HG03520 (cell line): ENCODE measurements around the gene CCDC102A.
A peak's percentile ranks its signal among the peaks of the same experiment; 100 is the strongest.

Source experiments
- ATAC-seq: cut with Tn5 transposase; IDR thresholded peaks from one replicate; pipeline ENCODE4 v1.9.1; 2021; ENCODE audit warnings: mild to moderate bottlenecking, moderate library complexity; ENCODE audit not compliant: unreplicated experiment

Gene CCDC102A

GRCh38 chr16:57480754-57481230, 55.6 kb downstream of the CCDC102A start:
- ATAC-seq, result no peak

- no peak for ATAC-seq
Measured at GRCh38 chr16:57479976-57480753, 56.2 kb downstream of the CCDC102A start.

GRCh38 chr16:57479205-57479975, 57.0 kb downstream of the CCDC102A start:
- no peak for ATAC-seq

DNA sequence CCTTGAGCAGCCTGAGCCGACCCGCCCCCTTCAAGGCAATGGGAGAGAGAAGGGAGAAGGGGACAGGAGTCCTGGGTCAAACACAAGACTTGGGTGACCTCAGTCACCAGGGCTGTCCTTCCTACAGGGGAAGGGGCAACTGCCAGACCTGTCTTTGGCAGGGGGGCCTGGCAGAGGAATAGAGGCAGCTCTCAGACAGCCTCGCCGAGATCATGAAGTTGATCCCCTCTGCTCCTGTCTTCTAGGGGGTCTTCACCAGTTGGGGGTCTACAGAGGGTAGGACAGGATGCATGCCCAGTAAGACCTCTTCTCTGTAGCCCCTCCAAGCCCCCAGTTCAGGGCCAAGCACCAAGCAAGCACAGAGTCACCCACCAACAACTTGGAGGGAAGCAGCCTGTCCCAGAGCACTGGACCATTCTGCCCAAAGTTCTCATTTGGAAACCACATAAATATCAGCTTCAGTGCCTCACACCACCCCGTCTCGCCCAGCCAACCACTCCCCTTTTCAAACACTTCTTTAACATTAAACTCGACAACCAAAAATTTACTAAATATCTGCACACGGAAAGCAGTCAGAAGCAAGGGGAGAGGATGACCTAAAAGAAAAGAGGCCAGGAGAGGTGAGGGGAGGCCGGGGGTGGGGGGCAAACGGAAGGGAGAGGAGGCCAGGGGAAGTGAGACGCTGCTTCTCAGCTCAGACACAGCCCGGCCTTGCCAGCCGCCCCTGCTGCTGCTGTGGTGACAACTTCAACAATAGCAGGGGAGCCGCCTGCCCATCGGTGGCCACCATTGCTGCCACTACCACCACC, 57.8 kb downstream of the CCDC102A start:
- ATAC-seq, result no peak

- no peak for ATAC-seq
Measured at GRCh38 chr16:57477531-57478202, 58.7 kb downstream of the CCDC102A start.

GRCh38 chr16:57476546-57477410, 59.6 kb downstream of the CCDC102A start:
- no peak for ATAC-seq

DNA sequence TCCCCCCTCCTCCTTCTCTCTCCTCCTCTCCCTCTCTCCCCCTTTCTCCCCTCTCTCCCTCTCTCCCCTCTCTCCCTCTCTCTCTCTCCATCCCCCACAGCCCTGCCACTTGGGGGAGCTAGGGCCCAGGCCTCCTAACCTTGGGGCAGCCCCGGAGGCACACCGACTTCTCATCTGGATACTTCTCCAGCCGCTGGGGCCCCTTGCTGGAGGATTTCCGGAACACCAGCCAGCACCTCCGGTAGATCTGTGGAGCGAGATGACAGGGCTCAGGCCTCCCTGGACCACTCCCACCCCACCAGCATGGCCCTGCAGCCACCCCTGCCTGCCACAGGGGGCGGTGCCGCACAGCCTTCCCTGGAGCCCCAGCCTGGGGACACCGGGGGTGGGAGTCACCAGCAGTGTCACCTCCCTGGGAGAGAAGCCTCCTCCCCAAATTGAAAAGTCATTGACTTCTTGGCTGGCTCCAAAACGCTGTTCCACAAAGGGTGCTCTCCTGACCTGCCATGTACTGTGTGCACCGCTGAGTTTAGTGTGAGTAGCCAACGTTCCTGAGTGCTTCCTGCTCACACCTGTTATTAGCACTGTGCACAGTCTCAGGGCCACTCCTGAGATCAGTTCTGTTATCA, 60.5 kb downstream of the CCDC102A start:
- ATAC-seq, result peak; percentile 89

- no peak for ATAC-seq
Measured at GRCh38 chr16:57474671-57475661, 61.4 kb downstream of the CCDC102A start.

- ATAC-seq, result no peak
Measured at GRCh38 chr16:57473906-57474305, 62.5 kb downstream of the CCDC102A start.

GRCh38 chr16:57473176-57473840, 63.1 kb downstream of the CCDC102A start:
- ATAC-seq, result no peak

DNA sequence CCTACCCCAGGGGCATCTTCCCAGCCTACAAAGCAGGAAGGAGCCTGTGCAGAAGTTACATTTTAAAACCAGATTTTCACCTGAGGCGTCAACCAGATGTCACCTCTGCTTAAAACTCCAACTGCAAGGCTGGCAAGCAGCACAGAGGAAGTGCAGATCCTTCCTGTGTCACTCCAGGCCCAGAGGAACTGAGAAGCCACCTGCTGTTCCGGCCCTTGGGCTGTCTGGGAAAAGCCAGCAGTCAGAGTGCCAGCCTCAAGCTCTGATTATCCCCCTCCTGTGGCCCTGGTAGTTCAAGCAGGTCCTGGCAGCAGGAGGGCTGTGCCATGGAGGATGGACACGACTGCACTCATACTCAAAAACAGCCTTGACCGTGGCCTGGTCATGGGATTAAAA, 63.7 kb downstream of the CCDC102A start:
- no peak for ATAC-seq

DNA sequence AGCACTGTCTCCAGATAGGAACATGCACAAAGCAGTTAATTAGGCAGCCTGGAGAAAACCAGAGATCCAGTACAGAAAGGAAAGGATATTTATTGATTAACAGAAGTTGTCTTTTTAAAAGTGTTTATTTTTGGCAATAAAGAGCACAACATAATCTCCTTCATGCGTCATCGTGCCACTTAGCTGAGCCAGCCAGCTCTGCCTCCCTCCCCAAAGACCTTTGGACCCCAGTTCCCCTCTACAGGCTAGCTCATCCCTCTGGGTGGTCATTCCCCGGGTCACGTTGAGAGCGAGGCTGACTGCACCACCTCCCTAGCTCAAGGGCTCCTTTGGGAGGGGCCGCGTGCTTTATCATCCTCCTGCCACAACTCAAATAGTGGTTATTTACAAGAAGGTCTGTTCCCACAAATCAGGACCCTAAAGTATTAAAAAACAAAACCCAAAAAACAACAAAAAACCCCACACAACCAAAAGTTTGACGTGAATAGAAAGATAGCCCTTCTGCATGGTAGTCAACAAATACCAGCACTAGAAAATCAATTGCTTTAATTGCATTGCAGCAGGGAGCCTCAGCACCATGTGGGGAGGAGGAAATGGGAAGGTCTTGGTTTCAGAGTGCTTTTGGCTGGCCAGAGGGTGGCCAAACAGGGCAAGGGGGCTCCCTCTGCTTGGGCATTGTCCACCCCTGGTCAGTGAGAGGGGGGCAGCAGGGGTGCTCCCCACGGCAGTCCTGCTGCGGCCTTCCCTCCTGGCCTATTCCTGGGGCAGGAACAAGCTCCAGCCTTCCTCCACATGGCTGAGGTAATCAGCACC, 64.3 kb downstream of the CCDC102A start:
- ATAC-seq, result no peak

- no peak for ATAC-seq
Measured at GRCh38 chr16:57471209-57471608, 65.2 kb downstream of the CCDC102A start.

- no peak for ATAC-seq
Measured at GRCh38 chr16:57470711-57471110, 65.7 kb downstream of the CCDC102A start.

GRCh38 chr16:57469917-57470470, 66.4 kb downstream of the CCDC102A start:
- ATAC-seq, result no peak

- no peak for ATAC-seq
Measured at GRCh38 chr16:57469046-57469445, 67.3 kb downstream of the CCDC102A start.
